Heart left ventricle (tissue), 16 donors: Measurements from ENCODE around the gene PEAK1. TPM values are rescaled to one million over a fixed set of nuclear protein-coding genes. Genes with fewer than 3 reads are reported as not detected.
A peak's percentile ranks its signal among the peaks of the same experiment; 100 is the strongest.

Experiments used
- ATAC-seq, 4 donors: fragments of 200-7000 bp; cut with Tn5 transposase; one replicate each; pipeline ENCODE4 v1.9.1; 2020 to 2022; ENCODE audit warnings: moderate library complexity in 4 of 4, mild to moderate bottlenecking in 3 of 4, moderate number of reproducible peaks in 1 of 4
- DNase-seq, 5 donors: peaks; one replicate each; pipeline ENCODE4 v3.0.0-alpha.2; 2020
- H3K27ac ChIP-seq, 12 donors: fragments of 200-600 bp; sonication (generic) in 4 of 12; one replicate each; pipeline versions ENCODE4 v1.5.0 to v1.8.0; 2016 to 2022; ENCODE audit warnings: mild to moderate bottlenecking in 2 of 12
- H3K27me3 ChIP-seq, 9 donors: fragments of 200-600 bp; sonication (generic) in 2 of 9; one replicate each; pipeline versions ENCODE4 v1.5.1 to v1.8.0; 2016 to 2022; ENCODE audit warnings: mild to moderate bottlenecking in 3 of 9
- H3K36me3 ChIP-seq, 9 donors: fragments of 200-600 bp; sonication (generic) in 2 of 9; one replicate each; pipeline versions ENCODE4 v1.5.0 to v1.8.0; 2018 to 2022; ENCODE audit warnings: mild to moderate bottlenecking in 2 of 9
- H3K4me1 ChIP-seq, 12 donors: fragments of 200-600 bp; sonication (generic) in 4 of 12; one replicate each; pipeline versions ENCODE4 v1.5.0 to v1.8.0; 2016 to 2022; ENCODE audit warnings: mild to moderate bottlenecking in 3 of 12
- H3K4me3 ChIP-seq, 12 donors: fragments of 200-600 bp; sonication (generic) in 4 of 12; one replicate each; pipeline versions ENCODE4 v1.5.0 to v1.8.0; 2017 to 2022; ENCODE audit warnings: mild to moderate bottlenecking in 9 of 12, moderate library complexity in 4 of 12
- H3K9me3 ChIP-seq, 12 donors: fragments of 200-600 bp; sonication (generic) in 4 of 12; one replicate each; pipeline versions ENCODE4 v1.5.0 to v1.8.0; 2016 to 2022; ENCODE audit warnings: mild to moderate bottlenecking in 1 of 12
- POLR2A ChIP-seq, 2 donors: fragments of 450-650 bp; IDR thresholded peaks; one replicate each; pipeline ENCODE4 v1.6.1; 2017; ENCODE audit warnings: antibody characterized with exemption in 2 of 2, mild to moderate bottlenecking in 2 of 2, moderate library complexity in 2 of 2
- WGBS, 4 donors: extraction: QIAGEN DNeasy Blood & Tissue Kit in 2 of 4; methylation state at CpG; one replicate each; pipeline versions ENCODE4 v1.1.5 to v1.1.7; 2013 to 2018; 5-methylcytosine and 5-hydroxymethylcytosine counted together
- intact Hi-C, 10 donors: fragments of 100-400 bp; cut with DNase I; formaldehyde crosslinking; loops; one replicate each; pipeline versions ENCODE4 v1.11.1 to v1.14.2; 2022
- polyA plus RNA-seq, 2 donors: library from polyadenylated mRNA; stranded (reverse); fragments of 200-250 nt; gene quantifications; one replicate each; pipeline ENCODE4 v1.2.3, GENCODE V29; 2013
- total RNA-seq, 9 donors: library from RNA; depleted of rRNA in 2 of 9; stranded (reverse); fragments of >200 nt in 2 of 9; fragmentation: NEBNext Ultra II Directional in 3 of 9; extraction: Animal tissue kit (Norgen Biotek cat#: 25700) in 3 of 9; gene quantifications; one replicate each; pipeline versions ENCODE4 v1.1.0 to v1.2.4, GENCODE V29; 2016 to 2023
- TF ChIP-seq, protein P1 (sequence below), 12 donors: fragments of 200-600 bp; sonication (generic) in 4 of 12; IDR thresholded peaks; one replicate each; pipeline versions ENCODE4 v1.5.0 to v1.8.0; 2018 to 2022; ENCODE audit warnings: antibody characterized with exemption in 12 of 12, mild to moderate bottlenecking in 5 of 12
- donor health status: ischemic (EF 13 %, LVEDD 7.1; RV severe dilation, severe dysfunction).
- donor health status: healthy with polysubstance abuse.
- donor health status: DM: no; HTN: yes; CAD: no.
- donor health status: DM: no; HTN: no; CAD: no.
- donor health status: ischemic (EF 25% LVEDD 6.9; RV normal size, moderate dysfunction).
- donor health status: ischemic (EF 25% LVEDD 5.7; RV mildly dilated, moderate dysfunction).
- donor health status: healthy.
- donor health status: DM: yes; HTN: yes; CAD: no.
- donor health status: ischemic (EF 35%, LVEDD 5.7; RV mildly dilated, moderate dysfunction).
- donor health status: nonischemic (EF 11% LVEDD 7.7; RV severe dilation, severe dysfunction).
- donor health status: DM: yes; HTN: yes; CAD: no.
- donor health status: PGD.
- donor health status: ischemic (EF 29% LVEDD 5.4; RV normal size, mild dysfunction).
- donor health status: nonischemic (EF 23%, LVEDD 6.1; RV moderate dilation, normal function).

The PEAK1 gene
- total and polyA plus RNA-seq, 11 donors, result 12.8 to 139 (median 86.3) TPM

DNA sequence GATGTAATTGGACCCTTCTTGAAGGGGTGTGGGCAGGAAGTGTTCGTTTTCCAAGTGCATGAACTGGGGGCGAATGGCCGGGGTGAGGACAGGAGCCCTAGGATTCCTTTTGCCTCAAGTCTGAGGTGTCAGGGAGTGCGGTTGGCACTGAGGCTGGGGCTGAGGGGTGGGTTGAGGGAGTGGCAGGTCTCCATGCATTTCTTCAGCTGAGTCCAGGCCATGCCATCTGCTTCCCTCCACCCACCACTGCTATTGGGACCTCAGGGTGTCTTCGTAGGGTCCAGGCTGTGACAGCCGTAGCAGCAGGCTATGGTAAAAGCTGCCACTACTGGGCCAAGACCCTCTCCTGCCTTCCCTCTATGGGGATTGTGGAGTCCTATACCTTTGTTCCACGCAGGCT lies 323.4 kb downstream of the PEAK1 start:
- intact Hi-C loops, result no loop called here
- Histone ChIP-seq H3K9me3 (no peaks in the 10 kb centered on the region), H3K36me3 (no peaks in the 10 kb centered on the region), H3K27me3 (no peaks in the 10 kb centered on the region), H3K4me1 (no peaks in the 10 kb centered on the region), H3K4me3 (no peak overlapping the region), H3K27ac (no peak overlapping the region)
- 92 to 97% (median 94%) methylated on average over 6 to 7 of the region's 7 CpGs for WGBS, 4 donors
- ATAC-seq (no peak), DNase-seq (no peak)
- no peak for TF ChIP-seq POLR2A (IDR thresholded peaks at IDR 0.05)
- TF ChIP-seq, protein P1, sequence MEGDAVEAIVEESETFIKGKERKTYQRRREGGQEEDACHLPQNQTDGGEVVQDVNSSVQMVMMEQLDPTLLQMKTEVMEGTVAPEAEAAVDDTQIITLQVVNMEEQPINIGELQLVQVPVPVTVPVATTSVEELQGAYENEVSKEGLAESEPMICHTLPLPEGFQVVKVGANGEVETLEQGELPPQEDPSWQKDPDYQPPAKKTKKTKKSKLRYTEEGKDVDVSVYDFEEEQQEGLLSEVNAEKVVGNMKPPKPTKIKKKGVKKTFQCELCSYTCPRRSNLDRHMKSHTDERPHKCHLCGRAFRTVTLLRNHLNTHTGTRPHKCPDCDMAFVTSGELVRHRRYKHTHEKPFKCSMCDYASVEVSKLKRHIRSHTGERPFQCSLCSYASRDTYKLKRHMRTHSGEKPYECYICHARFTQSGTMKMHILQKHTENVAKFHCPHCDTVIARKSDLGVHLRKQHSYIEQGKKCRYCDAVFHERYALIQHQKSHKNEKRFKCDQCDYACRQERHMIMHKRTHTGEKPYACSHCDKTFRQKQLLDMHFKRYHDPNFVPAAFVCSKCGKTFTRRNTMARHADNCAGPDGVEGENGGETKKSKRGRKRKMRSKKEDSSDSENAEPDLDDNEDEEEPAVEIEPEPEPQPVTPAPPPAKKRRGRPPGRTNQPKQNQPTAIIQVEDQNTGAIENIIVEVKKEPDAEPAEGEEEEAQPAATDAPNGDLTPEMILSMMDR (IDR thresholded peaks at IDR 0.05), result no peak

DNA sequence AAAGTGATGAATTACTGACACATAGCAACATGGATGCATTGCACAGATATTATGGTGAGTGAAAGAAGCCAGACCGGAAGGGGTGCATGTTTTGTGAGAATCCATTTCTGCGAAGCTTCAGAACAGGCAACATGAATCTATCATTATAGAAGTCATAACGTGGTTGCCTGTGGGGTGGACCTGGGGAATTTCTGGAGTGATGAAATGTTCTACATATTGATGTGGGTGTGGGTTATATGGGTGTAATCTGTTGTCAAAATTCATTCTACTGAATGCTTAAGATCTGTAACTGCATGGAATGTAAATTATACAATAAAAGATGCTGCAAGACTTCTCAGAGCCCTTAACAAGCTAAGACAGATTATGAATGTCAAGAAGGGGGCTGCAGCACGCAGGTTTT lies 323.8 kb downstream of the PEAK1 start:
- DNase-seq (no peak), ATAC-seq (no peak)
- intact Hi-C loops, result no loop called here
- Histone ChIP-seq H3K27ac (no peak overlapping the region), H3K27me3 (no peaks in the 10 kb centered on the region), H3K9me3 (no peaks in the 10 kb centered on the region), H3K4me3 (no peak overlapping the region), H3K36me3 (no peaks in the 10 kb centered on the region), H3K4me1 (no peaks in the 10 kb centered on the region)
- 80 to 87% (median 84%) methylated on average over 4 of the region's 4 CpGs for WGBS, 4 donors
- TF ChIP-seq, protein P1 (IDR thresholded peaks at IDR 0.05), result no peak
- TF ChIP-seq POLR2A (IDR thresholded peaks at IDR 0.05), result no peak

DNA sequence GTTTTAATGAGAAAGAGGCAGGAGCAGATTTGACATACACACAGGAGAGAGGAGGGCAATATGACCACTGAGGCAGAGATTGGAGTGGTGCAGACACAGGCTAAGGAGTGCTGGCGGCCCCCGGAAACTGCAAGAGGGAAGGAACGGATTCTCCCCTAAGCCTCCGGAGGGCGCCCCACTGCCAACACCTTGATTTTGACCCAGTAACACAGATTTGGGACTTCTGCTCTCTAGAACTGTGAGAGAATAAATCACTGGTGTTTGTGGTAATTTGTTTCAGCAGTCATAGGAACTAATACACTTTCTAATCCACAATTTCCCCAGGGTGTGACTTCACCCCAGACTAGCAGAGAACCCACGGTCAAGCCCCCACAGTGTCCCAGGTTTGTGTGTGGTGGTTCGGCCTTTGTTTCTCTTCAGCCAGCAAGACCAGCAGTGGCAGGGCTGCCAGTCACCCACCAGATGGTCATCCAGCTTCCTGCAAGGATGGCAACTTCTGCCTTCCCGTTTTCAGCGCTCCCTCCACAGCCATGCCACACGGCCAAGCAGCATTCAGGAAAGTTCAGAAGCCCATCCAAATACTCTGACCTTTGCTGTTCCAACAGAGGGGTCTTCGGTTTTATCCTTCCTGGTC lies 325.4 kb downstream of the PEAK1 start:
- Histone ChIP-seq H3K4me3 (no peak overlapping the region), H3K36me3 (no peaks in the 10 kb centered on the region), H3K27ac (no peak overlapping the region), H3K27me3 (no peaks in the 10 kb centered on the region), H3K9me3 (no peaks in the 10 kb centered on the region), H3K4me1 (no peaks in the 10 kb centered on the region)
- no peak for DNase-seq
- WGBS, 4 donors, result 90 to 92% (median 91%) methylated on average over 11 of the region's 11 CpGs
- ATAC-seq, result no peak
- intact Hi-C loops, result no loop called here
- TF ChIP-seq, protein P1 (IDR thresholded peaks at IDR 0.05), result peak in 1 of 12 donors; percentile 7
- no peak for TF ChIP-seq POLR2A (IDR thresholded peaks at IDR 0.05)

DNA sequence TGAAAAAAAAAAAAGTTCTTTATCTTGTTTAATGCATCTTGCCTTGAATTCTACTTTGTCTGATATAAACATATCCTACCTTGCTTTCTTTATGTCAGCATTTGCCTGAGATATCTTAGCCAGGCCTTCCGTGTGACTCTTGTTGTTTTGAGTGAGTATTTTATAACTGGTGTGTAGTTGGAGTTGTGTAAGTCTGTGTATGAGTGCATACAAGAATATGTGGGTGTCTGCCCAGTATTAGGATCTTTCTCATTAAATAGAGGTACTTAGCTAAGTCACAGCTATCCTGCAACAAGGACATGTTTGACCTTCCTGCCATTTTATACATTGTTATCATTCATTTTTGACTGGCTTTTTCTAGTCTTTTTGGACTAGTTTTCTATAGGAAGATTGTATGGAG lies 326.5 kb downstream of the PEAK1 start:
- ATAC-seq (no peak), DNase-seq (no peak)
- Histone ChIP-seq H3K4me3 (no peak overlapping the region), H3K27me3 (no peaks in the 10 kb centered on the region), H3K4me1 (no peaks in the 10 kb centered on the region), H3K9me3 (no peaks in the 10 kb centered on the region), H3K27ac (no peak overlapping the region), H3K36me3 (no peaks in the 10 kb centered on the region)
- TF ChIP-seq, protein P1 (IDR thresholded peaks at IDR 0.05), result no peak
- no peak for TF ChIP-seq POLR2A (IDR thresholded peaks at IDR 0.05)
- intact Hi-C loops, result no loop called here
- WGBS, 4 donors, result 87 to 97% (median 93%) methylated on average over 1 of the region's 1 CpG
